ENCODE measurements around the gene COG7. TPM values are rescaled to one million over a fixed set of nuclear protein-coding genes. Genes with fewer than 3 reads are reported as not detected.

Gene COG7
- total RNA-seq (9.0 TPM), polyA plus RNA-seq (28.0 TPM)
- long read RNA-seq, donor 1, partial matches to known transcripts, result 0 of 1 reads
- long read RNA-seq, donor 1, other reads (novel, unspliced or antisense), result 0 of 1 reads
- long read RNA-seq, donor 2, result 0 reads
- long read RNA-seq, donor 3, partial matches to known transcripts, result 5 of 10 reads
- long read RNA-seq, donor 3, other reads (novel, unspliced or antisense), result 0 of 10 reads
- long read RNA-seq, donor 4, partial matches to known transcripts, result 0 of 1 reads
- long read RNA-seq, donor 4, other reads (novel, unspliced or antisense), result 0 of 1 reads
- long read RNA-seq, donor 5, partial matches to known transcripts, result 0 of 4 reads
- long read RNA-seq, donor 5, other reads (novel, unspliced or antisense), result 0 of 4 reads
- long read RNA-seq, donor 6, partial matches to known transcripts, result 7 of 8 reads
- long read RNA-seq, donor 6, other reads (novel, unspliced or antisense), result 0 of 8 reads
- long read RNA-seq, donor 7, partial matches to known transcripts, result 0 of 1 reads
- long read RNA-seq, donor 7, other reads (novel, unspliced or antisense), result 0 of 1 reads
- long read RNA-seq, donor 8, result 0 reads
- long read RNA-seq, donor 9, partial matches to known transcripts, result 0 of 2 reads
- long read RNA-seq, donor 9, other reads (novel, unspliced or antisense), result 0 of 2 reads
- long read RNA-seq, donor 10, result 0 reads

- Histone ChIP-seq H3K9me3 (ENCODE audit: control insufficient read depth in 2 of 2, insufficient read depth in 1 of 2, low read length in 1 of 2) (no peaks in the 10 kb centered on the region), H3K27ac (ENCODE audit: low read depth in 1 of 2, low read length in 1 of 2) (peak within 1 kb of the TSS; percentile 36 to 39), H3K4me1 (ENCODE audit: control insufficient read depth in 2 of 2, insufficient read depth in 2 of 2, low read length in 2 of 2) (peaks cover 6 to 7% of the 10 kb centered on the region in 2 donors), H3K27me3 (ENCODE audit: control insufficient read depth in 2 of 2, insufficient read depth in 1 of 2, low read length in 1 of 2) (no peaks in the 10 kb centered on the region), H3K4me3 (ENCODE audit: low read length in 2 of 2) (peak within 1 kb of the TSS; percentile 92 to 96), H3K36me3 (ENCODE audit: control insufficient read depth in 2 of 2, insufficient read depth in 2 of 2, low read length in 1 of 2) (no peaks in the 10 kb centered on the region)
- under 1% methylated on average over 57 of the region's 57 CpGs for WGBS
- peak; percentile 72 to 92 (median 77) for DNase-seq (ENCODE audit: low read depth in 6 of 9, low spot score in 9 of 9)
Measured at GRCh38 chr16:23452572-23453337, at the start of gene COG7. Gene COG7, minus strand, starts transcription at chr16:23453189. Its CDS starts 195 bp downstream, at chr16:23452994.

GRCh38 chr16:23502466-23502865 is 49.5 kb upstream of the COG7 start:
- DNase-seq (ENCODE audit: low read depth in 6 of 9, low spot score in 9 of 9), result no peak
- WGBS, result 94% methylated on average over 2 of the region's 2 CpGs
- Histone ChIP-seq H3K27me3 (ENCODE audit: control insufficient read depth in 2 of 2, insufficient read depth in 1 of 2, low read length in 1 of 2) (no peaks in the 10 kb centered on the region), H3K4me3 (ENCODE audit: low read length in 2 of 2) (no peak overlapping the region), H3K4me1 (ENCODE audit: control insufficient read depth in 2 of 2, insufficient read depth in 2 of 2, low read length in 2 of 2) (peaks cover 3 to 8% of the 10 kb centered on the region in 2 donors), H3K27ac (ENCODE audit: low read depth in 1 of 2, low read length in 1 of 2) (no peak overlapping the region), H3K36me3 (ENCODE audit: control insufficient read depth in 2 of 2, insufficient read depth in 2 of 2, low read length in 1 of 2) (no peaks in the 10 kb centered on the region), H3K9me3 (ENCODE audit: control insufficient read depth in 2 of 2, insufficient read depth in 1 of 2, low read length in 1 of 2) (no peaks in the 10 kb centered on the region)

- H3K9me3 ChIP-seq (ENCODE audit: control insufficient read depth in 2 of 2, insufficient read depth in 1 of 2, low read length in 1 of 2), result no peaks in the 10 kb centered on the region
- H3K27me3 ChIP-seq (ENCODE audit: control insufficient read depth in 2 of 2, insufficient read depth in 1 of 2, low read length in 1 of 2), result no peaks in the 10 kb centered on the region
- H3K27ac ChIP-seq (ENCODE audit: low read depth in 1 of 2, low read length in 1 of 2), result no peak overlapping the region
- no peak for DNase-seq (ENCODE audit: low read depth in 6 of 9, low spot score in 9 of 9)
- WGBS, result 94% methylated on average over 5 of the region's 5 CpGs
- H3K4me3 ChIP-seq (ENCODE audit: low read length in 2 of 2), result no peak overlapping the region
- peaks cover 3 to 8% of the 10 kb centered on the region in 2 donors for H3K4me1 ChIP-seq (ENCODE audit: control insufficient read depth in 2 of 2, insufficient read depth in 2 of 2, low read length in 2 of 2)
- H3K36me3 ChIP-seq (ENCODE audit: control insufficient read depth in 2 of 2, insufficient read depth in 2 of 2, low read length in 1 of 2), result no peaks in the 10 kb centered on the region
Measured at GRCh38 chr16:23501291-23501690, 48.3 kb upstream of the COG7 start.

- Histone ChIP-seq H3K9me3 (ENCODE audit: control insufficient read depth in 2 of 2, insufficient read depth in 1 of 2, low read length in 1 of 2) (no peaks in the 10 kb centered on the region), H3K27ac (ENCODE audit: low read depth in 1 of 2, low read length in 1 of 2) (no peak overlapping the region), H3K4me3 (ENCODE audit: low read length in 2 of 2) (no peak overlapping the region), H3K27me3 (ENCODE audit: control insufficient read depth in 2 of 2, insufficient read depth in 1 of 2, low read length in 1 of 2) (no peaks in the 10 kb centered on the region), H3K4me1 (ENCODE audit: control insufficient read depth in 2 of 2, insufficient read depth in 2 of 2, low read length in 2 of 2) (peaks cover 3 to 8% of the 10 kb centered on the region in 2 donors), H3K36me3 (ENCODE audit: control insufficient read depth in 2 of 2, insufficient read depth in 2 of 2, low read length in 1 of 2) (peaks cover 0 to under 1% of the 10 kb centered on the region in 2 donors)
- no peak for DNase-seq (ENCODE audit: low read depth in 6 of 9, low spot score in 9 of 9)
- 70% methylated on average over 4 of the region's 4 CpGs for WGBS
Measured at GRCh38 chr16:23500862-23501225, 47.9 kb upstream of the COG7 start.

GRCh38 chr16:23500212-23500861 is 47.3 kb upstream of the COG7 start:
- Histone ChIP-seq H3K36me3 (ENCODE audit: control insufficient read depth in 2 of 2, insufficient read depth in 2 of 2, low read length in 1 of 2) (peaks cover 4 to 6% of the 10 kb centered on the region in 2 donors), H3K9me3 (ENCODE audit: control insufficient read depth in 2 of 2, insufficient read depth in 1 of 2, low read length in 1 of 2) (no peaks in the 10 kb centered on the region), H3K4me3 (ENCODE audit: low read length in 2 of 2) (no peak overlapping the region), H3K27me3 (ENCODE audit: control insufficient read depth in 2 of 2, insufficient read depth in 1 of 2, low read length in 1 of 2) (no peaks in the 10 kb centered on the region), H3K4me1 (ENCODE audit: control insufficient read depth in 2 of 2, insufficient read depth in 2 of 2, low read length in 2 of 2) (peaks cover 3 to 8% of the 10 kb centered on the region in 2 donors), H3K27ac (ENCODE audit: low read depth in 1 of 2, low read length in 1 of 2) (no peak overlapping the region)
- WGBS, result 97% methylated on average over 20 of the region's 20 CpGs
- no peak for DNase-seq (ENCODE audit: low read depth in 6 of 9, low spot score in 9 of 9)

GRCh38 chr16:23499801-23500200 is 46.8 kb upstream of the COG7 start:
- Histone ChIP-seq H3K9me3 (ENCODE audit: control insufficient read depth in 2 of 2, insufficient read depth in 1 of 2, low read length in 1 of 2) (no peaks in the 10 kb centered on the region), H3K36me3 (ENCODE audit: control insufficient read depth in 2 of 2, insufficient read depth in 2 of 2, low read length in 1 of 2) (peaks cover 5 to 9% of the 10 kb centered on the region in 2 donors), H3K27me3 (ENCODE audit: control insufficient read depth in 2 of 2, insufficient read depth in 1 of 2, low read length in 1 of 2) (no peaks in the 10 kb centered on the region), H3K4me3 (ENCODE audit: low read length in 2 of 2) (no peak overlapping the region), H3K4me1 (ENCODE audit: control insufficient read depth in 2 of 2, insufficient read depth in 2 of 2, low read length in 2 of 2) (peaks cover 3 to 5% of the 10 kb centered on the region in 2 donors), H3K27ac (ENCODE audit: low read depth in 1 of 2, low read length in 1 of 2) (peak overlapping the region in 1 of 2 donors; percentile 60)
- WGBS, result 93% methylated on average over 7 of the region's 7 CpGs
- DNase-seq (ENCODE audit: low read depth in 6 of 9, low spot score in 9 of 9), result no peak

- H3K27me3 ChIP-seq (ENCODE audit: control insufficient read depth in 2 of 2, insufficient read depth in 1 of 2, low read length in 1 of 2), result no peaks in the 10 kb centered on the region
- 98% methylated on average over 11 of the region's 11 CpGs for WGBS
- no peak for DNase-seq (ENCODE audit: low read depth in 6 of 9, low spot score in 9 of 9)
- H3K27ac ChIP-seq (ENCODE audit: low read depth in 1 of 2, low read length in 1 of 2), result peak overlapping the region in 1 of 2 donors; percentile 19
- H3K4me1 ChIP-seq (ENCODE audit: control insufficient read depth in 2 of 2, insufficient read depth in 2 of 2, low read length in 2 of 2), result peaks cover 0 to 5% of the 10 kb centered on the region in 2 donors
- peaks cover 14 to 18% of the 10 kb centered on the region in 2 donors for H3K36me3 ChIP-seq (ENCODE audit: control insufficient read depth in 2 of 2, insufficient read depth in 2 of 2, low read length in 1 of 2)
- H3K4me3 ChIP-seq (ENCODE audit: low read length in 2 of 2), result no peak overlapping the region
- H3K9me3 ChIP-seq (ENCODE audit: control insufficient read depth in 2 of 2, insufficient read depth in 1 of 2, low read length in 1 of 2), result no peaks in the 10 kb centered on the region
Measured at GRCh38 chr16:23498863-23499262, 45.9 kb upstream of the COG7 start.

- Histone ChIP-seq H3K4me3 (ENCODE audit: low read length in 2 of 2) (no peak overlapping the region), H3K9me3 (ENCODE audit: control insufficient read depth in 2 of 2, insufficient read depth in 1 of 2, low read length in 1 of 2) (no peaks in the 10 kb centered on the region), H3K27ac (ENCODE audit: low read depth in 1 of 2, low read length in 1 of 2) (peak overlapping the region in 1 of 2 donors; percentile 4), H3K4me1 (ENCODE audit: control insufficient read depth in 2 of 2, insufficient read depth in 2 of 2, low read length in 2 of 2) (peaks cover 0 to 7% of the 10 kb centered on the region in 2 donors), H3K27me3 (ENCODE audit: control insufficient read depth in 2 of 2, insufficient read depth in 1 of 2, low read length in 1 of 2) (no peaks in the 10 kb centered on the region), H3K36me3 (ENCODE audit: control insufficient read depth in 2 of 2, insufficient read depth in 2 of 2, low read length in 1 of 2) (peaks cover 28 to 32% of the 10 kb centered on the region in 2 donors)
- WGBS, result 98% methylated on average over 6 of the region's 6 CpGs
- DNase-seq (ENCODE audit: low read depth in 6 of 9, low spot score in 9 of 9), result no peak
Measured at GRCh38 chr16:23497543-23497868, 44.5 kb upstream of the COG7 start.
